HG02884 (cell line): ENCODE data around the gene PPL.
A peak's percentile ranks its signal among the peaks of the same experiment; 100 is the strongest.
"Not testable (repeated sequence)": the region's sequence is repeated elsewhere in the genome, so short reads cannot be mapped to it uniquely, and the experiment has no call there.

ENCODE experiments used
- ATAC-seq: cut with Tn5 transposase; IDR thresholded peaks from one replicate; pipeline ENCODE4 v1.9.1; 2021; ENCODE audit warnings: mild to moderate bottlenecking, moderate library complexity; ENCODE audit not compliant: unreplicated experiment

PPL gene

GRCh38 chr16:4960579-4960978, 23.6 kb upstream of the PPL start:
- no peak for ATAC-seq

GRCh38 chr16:4958510-4959438, 21.8 kb upstream of the PPL start:
- no peak for ATAC-seq

- ATAC-seq: peak; percentile 66
Measured at GRCh38 chr16:4957720-4958509, 21.0 kb upstream of the PPL start, which contains the start of gene SEC14L5. SEC14L5 (plus strand) TSS chr16:4958330; CDS start chr16:4959324, 994 bp downstream.

- ATAC-seq: no peak
Measured at GRCh38 chr16:4957420-4957719, 20.4 kb upstream of the PPL start.

GRCh38 chr16:4954714-4955113, 17.8 kb upstream of the PPL start:
- no peak for ATAC-seq

GRCh38 chr16:4951583-4951982, 14.6 kb upstream of the PPL start:
- ATAC-seq: not testable (repeated sequence)

- ATAC-seq: no peak
Measured at GRCh38 chr16:4949986-4950385, 13.0 kb upstream of the PPL start.

- no peak for ATAC-seq
Measured at GRCh38 chr16:4948903-4949766, 12.2 kb upstream of the PPL start.

- no peak for ATAC-seq
Measured at GRCh38 chr16:4947722-4948503, 11.0 kb upstream of the PPL start.

GRCh38 chr16:4946917-4947316, 10.0 kb upstream of the PPL start:
- ATAC-seq: no peak

- ATAC-seq: no peak
Measured at GRCh38 chr16:4945560-4946502, 8.9 kb upstream of the PPL start.

- no peak for ATAC-seq
Measured at GRCh38 chr16:4944333-4945281, 7.7 kb upstream of the PPL start.

GRCh38 chr16:4942481-4942880, 5.5 kb upstream of the PPL start:
- no peak for ATAC-seq

- ATAC-seq: no peak
Measured at GRCh38 chr16:4940719-4941118, 3.8 kb upstream of the PPL start.

GRCh38 chr16:4938683-4939030, 1.7 kb upstream of the PPL start:
- ATAC-seq: no peak

GRCh38 chr16:4937782-4938682, 1.1 kb upstream of the PPL start:
- ATAC-seq: no peak
